GM08714 (cell line): ENCODE results near the gene GALNT9.

Experiments used
- H3K4me3 ChIP-seq: fragments of 200-500 bp; sonication (Bioruptor generic); 2 replicates; pipeline ENCODE4 v1.5.1; 2014; ENCODE audit warnings: mild to moderate bottlenecking, low read length, inconsistent platforms
- ZNF274 ChIP-seq: IDR thresholded peaks from 2 replicates; pipeline ENCODE4 v1.6.1; 2012; ENCODE audit warnings: mild to moderate bottlenecking, low read depth, low read length

GALNT9 gene

DNA sequence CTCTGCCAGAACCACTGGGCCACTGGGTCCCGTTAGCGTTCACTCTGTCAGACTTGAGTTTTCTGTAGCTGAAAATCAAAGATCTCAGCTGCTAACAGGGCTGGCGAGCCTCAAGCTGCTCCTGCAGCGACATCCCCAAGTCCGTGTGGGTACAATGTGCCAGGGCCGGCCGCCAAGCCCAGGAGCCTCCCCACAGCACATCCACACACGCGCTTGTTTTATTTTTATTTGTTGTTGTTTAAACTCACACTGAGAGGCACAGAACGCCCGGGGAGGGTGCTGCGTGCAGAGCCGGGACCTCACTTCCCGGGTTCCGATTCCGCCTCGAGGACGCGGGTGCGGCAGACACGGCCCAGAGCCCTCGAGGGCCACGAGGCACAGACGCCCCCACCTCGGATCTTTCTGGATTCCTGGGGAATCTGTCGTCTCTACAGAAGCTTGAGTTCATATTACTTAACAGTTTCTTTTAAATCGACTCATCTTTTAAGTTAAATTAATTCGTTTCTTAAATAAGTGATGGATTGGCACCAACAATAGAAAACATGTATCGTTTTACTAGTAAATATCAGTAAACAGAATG lies 9.3 kb downstream of the GALNT9 start:
- no peak for TF ChIP-seq ZNF274
- no peak overlapping the region for H3K4me3 ChIP-seq

DNA sequence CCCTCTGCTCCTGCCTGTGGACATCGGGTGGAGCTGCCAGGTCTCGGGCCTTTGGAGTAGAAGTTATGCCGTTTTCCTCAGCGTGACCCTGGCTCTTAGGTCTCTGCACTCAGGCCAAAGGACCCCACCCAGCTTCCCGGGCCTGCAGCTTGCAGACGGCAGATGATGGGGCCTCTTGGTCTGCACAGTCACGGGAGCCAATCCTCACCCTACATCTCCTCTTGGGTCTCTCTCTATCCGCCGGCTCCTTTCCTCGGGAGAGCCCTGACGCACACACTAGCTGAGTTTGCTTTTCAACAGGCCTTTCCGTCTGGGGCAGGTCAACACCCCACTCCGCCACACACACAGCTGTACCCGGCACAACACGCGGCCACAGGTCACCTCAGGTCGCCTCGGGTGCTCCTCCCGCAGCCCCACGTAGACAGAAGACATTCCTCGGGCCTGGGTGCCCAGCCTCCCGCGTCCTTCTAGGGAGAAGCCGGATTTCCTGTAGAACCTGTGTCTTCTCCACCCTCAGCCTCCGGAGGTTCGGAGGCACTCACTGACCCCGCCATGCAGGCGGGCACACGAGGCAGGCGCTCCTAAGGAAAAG lies 9.9 kb downstream of the GALNT9 start:
- no peak overlapping the region for H3K4me3 ChIP-seq
- no peak for TF ChIP-seq ZNF274

DNA sequence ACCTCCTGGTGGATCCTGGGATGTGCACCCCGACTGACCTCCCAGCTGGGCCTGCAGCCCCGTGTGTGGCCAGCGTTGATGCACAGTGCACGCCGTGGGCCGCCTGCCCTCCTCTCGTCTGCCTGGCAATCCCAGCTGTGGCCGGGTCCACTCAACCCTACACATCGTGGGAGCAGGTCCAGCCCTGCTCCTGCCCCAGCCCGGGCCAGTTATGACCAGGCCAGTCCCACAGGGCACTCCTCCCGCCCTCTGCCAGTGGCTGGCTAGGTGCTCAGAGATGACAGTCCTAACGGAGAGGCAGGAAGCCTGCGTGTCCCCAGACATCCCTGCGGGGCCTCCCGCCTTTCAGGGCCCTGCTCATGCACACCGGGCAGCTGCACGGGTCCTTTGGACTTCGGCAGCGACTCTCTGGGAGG lies 10.8 kb downstream of the GALNT9 start:
- no peak for TF ChIP-seq ZNF274
- H3K4me3 ChIP-seq: no peak overlapping the region

DNA sequence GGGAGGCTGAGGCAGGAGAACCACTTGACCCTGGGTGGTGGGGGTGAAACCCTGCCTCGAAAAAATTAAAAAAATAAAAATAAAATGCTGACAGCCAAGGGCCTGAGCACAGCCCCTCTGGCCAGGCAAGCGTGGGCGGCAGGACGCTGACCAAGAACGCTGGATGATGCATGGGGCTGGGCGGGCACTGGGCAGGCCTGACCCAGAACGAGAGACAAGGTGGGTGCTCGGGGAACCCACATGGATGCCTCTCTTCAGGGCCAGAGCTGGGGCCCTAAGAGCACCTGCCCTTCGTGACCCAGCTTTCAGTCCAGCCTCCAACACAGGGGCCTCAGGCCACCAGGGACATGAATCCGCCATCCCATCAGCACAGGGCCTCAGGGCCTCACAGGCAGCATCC lies 11.3 kb downstream of the GALNT9 start:
- H3K4me3 ChIP-seq: no peak overlapping the region
- no peak for TF ChIP-seq ZNF274

DNA sequence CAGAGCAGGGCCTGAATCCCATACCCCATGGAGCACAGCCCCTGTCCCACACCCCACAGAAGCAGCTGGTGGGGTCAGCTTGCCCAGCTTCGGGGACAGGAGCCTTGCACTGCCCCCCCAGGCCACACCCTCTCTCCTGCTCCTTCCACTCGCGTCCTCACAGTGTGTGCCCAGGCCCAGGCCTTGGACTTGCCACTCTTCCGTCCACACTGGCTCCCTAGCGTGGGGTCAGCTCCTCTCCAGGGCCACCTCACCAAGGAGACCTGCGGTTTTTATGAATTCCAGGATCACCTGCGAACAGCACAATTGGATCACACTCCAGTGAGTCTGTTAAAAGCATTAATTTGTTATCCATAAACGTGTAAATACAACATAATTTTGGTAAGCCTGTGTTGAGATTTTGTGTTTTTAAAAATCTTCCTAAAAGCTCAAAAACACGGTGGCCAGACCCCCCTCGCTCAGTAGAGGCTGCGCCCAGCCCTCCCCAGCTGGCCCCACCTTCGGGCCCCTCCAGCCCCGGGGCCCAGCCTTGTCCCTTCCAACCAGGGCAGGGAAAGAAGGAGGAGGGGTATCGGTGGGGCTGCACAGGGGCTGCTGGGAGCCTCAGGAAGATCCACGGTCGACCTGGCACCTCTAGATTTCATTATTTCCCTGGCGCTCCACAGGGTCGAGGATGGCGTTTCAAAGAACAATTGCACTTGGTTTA lies 12.0 kb downstream of the GALNT9 start:
- no peak overlapping the region for H3K4me3 ChIP-seq
- TF ChIP-seq ZNF274: no peak

DNA sequence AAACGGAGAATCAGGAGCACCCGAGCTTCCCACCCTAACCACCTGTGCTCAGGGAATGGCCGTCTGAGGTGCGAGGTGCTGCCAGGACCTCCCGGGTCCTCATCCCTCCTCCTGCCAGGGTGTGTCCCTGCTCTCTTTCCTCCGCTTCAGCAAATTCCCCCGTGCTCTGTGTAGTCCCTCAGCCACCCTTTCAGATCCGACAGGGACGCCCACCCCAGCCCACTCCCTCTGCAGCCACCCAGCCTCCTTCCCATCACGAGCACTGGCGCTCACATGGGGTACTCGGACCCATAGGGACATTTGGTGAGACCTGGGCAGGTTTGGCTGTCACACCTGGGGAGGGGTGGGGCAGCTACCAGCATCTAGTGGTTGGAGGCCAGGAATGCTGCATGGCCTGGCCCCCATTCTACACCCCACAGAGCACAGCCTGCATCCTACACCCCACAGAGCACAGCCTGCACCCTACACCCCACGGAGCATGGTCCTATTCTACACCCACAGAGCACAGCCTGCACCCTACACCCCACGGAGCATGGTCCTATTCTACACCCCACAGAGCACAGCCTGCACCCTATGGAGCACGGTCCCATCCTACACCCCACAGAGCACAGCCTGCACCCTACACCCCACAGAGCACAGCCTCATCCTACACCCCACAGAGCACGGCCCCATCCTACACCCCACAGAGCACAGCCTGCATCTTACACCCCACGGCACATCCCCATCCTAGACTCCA lies 12.7 kb downstream of the GALNT9 start:
- H3K4me3 ChIP-seq: no peak overlapping the region
- no peak for TF ChIP-seq ZNF274

DNA sequence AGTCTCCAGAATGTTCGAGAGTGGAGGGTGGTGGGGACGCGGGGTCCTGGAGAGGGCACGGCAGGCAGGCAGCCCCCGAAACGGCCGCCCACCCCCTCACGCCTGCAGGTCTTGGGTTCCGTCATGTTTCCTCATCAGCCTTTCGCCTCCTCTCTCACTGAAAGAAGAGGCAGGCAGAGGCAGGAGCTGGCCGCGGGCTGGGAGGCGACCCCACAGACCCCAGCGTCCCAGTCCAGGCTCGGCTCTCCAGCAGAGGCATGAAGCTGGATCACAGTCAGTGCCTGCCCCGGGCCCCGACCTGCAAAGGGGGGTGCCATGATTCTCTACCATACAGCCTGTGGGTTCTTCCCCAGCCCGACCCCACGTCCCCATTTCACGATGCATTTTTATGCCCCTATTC lies 13.4 kb downstream of the GALNT9 start:
- TF ChIP-seq ZNF274: no peak
- no peak overlapping the region for H3K4me3 ChIP-seq

DNA sequence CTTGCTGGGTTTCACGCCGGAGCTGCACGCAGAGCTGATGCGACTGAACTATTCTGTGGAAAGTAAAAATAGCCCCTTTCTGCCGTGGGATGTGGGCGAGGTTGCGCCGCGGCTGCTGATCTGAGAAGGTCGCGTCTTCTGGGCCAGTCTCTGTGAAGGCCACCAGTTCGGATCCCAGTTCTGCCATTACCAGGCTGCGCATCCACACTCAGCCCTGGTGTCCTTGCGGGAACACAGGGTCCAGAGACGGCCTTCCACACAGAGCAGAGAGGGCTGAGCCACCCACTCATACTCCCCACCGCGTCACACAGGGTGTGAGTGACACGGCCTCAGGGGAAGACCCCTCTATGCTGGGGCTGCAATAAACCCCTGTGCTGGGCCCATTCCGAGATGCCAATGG lies 13.9 kb downstream of the GALNT9 start:
- TF ChIP-seq ZNF274: no peak
- no peak overlapping the region for H3K4me3 ChIP-seq

DNA sequence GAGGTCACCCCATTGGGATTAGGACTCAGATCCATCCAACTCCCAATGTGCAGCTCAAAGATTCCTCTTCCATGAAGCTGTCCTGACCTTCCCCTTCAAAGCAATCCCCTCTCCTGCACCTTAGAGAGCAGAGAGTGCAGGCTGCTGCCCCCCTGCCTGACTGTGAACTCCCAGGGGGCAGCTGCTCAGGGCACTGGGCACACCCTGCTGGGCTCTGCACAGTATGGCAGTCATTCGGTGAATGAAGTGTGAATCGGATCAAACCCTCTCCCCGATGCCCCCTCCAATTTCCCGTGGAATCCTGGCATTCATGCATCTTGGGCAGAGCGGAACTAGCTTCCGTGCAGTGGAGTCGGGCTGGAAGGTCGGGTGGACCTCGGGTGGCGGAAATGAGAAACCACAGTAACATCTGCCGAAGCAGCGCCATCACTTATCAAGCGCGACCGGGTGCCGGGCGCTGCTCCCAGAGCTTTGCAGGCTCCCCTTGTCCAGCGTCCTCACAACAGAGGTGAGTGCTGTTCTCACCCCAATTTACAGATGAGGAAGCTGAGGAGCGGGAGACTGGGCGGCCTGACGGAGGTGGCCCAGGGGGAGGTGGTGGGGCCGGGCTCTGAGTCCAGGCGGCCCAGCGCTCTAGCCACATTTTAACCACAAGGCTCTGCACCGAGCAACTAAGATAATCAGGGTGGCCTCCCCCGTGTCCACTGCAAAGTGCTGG lies 14.7 kb downstream of the GALNT9 start:
- H3K4me3 ChIP-seq: no peak overlapping the region
- TF ChIP-seq ZNF274: no peak

DNA sequence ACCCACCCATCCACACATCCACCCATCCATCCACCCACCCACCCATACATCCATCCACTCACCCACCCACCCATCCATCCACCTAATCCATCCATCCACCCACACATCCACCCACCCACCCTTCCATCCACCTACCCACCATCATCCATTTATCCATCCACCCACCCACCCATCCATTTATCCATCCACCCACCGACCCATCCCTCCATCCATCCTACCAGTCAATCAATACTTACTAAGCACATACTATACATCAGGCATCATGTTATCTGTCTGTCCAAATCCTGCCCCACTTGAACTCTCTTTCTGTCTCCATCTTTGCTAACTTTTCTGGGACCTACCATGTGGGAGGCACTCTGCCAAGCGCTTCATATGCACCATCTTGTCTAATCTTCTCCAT lies 15.4 kb downstream of the GALNT9 start:
- no peak for TF ChIP-seq ZNF274
- no peak overlapping the region for H3K4me3 ChIP-seq

DNA sequence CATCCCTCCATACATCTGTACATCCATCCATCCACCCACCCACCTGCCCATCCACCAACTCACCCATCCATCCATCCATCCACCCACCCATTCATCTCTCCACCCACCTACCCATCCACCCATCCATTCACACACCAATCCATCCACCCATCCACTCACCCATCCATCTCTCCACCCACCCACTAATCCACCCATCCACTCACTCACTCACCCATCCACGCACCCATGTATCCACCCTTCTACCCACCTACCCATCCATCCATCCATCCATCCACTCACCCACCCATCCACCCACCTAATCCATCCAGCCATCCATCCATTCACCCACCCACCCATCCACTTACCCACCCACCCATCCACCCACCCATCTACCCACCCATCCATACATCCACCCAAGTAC lies 16.2 kb downstream of the GALNT9 start:
- H3K4me3 ChIP-seq: no peak overlapping the region
- TF ChIP-seq ZNF274: no peak

DNA sequence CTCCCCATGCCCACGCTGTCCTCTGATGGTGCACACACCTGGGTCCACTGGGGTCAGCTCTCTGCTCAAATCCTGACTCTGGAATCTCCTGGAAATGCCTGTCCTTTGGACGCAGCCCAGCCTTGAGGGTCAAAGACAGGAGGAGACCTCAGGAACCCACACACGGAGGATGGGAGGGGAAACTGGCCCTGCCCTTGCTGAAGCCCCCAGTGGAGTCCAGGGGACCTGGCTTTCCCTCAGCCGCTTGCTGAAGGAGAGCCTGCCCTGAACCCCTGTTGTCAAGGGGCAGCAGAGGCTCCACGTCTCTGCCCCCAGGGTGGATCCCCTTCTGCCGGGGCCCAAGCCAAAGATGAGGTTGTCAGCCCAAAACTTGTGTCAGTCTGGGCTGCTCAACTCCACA lies 16.9 kb downstream of the GALNT9 start:
- H3K4me3 ChIP-seq: no peak overlapping the region
- no peak for TF ChIP-seq ZNF274

DNA sequence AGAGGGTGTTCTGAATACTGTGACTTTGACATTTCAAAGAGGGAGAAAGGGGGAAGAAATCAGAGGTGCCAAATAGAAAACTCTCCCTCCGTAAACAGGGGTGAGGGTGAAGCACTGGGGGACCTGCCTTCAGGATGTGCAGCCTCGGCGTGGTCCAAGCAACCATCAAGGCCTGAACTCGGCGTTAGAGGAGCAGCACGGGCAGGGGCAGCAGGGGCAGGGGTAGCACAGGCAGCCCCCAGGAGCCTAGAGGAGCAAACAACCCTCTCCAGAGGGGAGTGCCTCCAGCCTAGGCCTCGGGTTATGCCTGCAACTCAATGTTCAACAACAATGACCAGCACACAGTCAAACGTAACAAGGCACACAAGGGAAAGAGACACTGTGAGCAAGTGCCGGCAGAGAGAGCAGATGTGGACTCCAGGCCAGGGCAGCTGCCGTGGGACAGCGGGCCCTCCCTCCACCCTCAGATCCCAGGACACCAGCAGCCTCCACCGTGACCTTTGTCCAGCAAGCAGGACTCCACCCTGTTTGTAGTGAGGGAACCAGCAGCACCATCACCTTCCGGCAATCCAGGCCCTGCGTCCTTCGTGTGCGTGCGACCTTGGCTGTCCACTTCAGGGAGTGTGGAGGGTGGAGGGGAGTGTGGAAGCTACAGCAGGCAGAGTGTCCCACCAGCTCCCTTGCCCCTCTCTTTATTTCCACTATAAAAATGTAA lies 18.0 kb downstream of the GALNT9 start:
- no peak for TF ChIP-seq ZNF274

More for the DNA sequence above, 18.0 kb downstream of the GALNT9 start:
- no peak overlapping the region for H3K4me3 ChIP-seq
